ENCODE data around the gene ANXA6.

GRCh38 chr5:151108566-151108965 is 49.0 kb downstream of the ANXA6 start:
- TF ChIP-seq CTCF (IDR thresholded peaks at IDR 0.05) (no peak), POLR2A (IDR thresholded peaks at IDR 0.05) (no peak)

Measured in esophagus squamous epithelium (tissue), 4 donors.